Measurements from ENCODE around the gene TPK1.

- TF ChIP-seq ZBTB1 (tag by site-specific recombination; IDR thresholded peaks at IDR 0.05) = no peak
- TF ChIP-seq ZNF529 (tag by site-specific recombination; IDR thresholded peaks at IDR 0.05; ENCODE audit: insufficient replicate concordance) = no peak
- TF ChIP-seq ZNF394 (tag by site-specific recombination; IDR thresholded peaks at IDR 0.05; ENCODE audit: borderline replicate concordance) = no peak
- no peak for TF ChIP-seq KLF16 (tag by site-specific recombination; IDR thresholded peaks at IDR 0.05)
- TF ChIP-seq CTCF (tag by site-specific recombination; IDR thresholded peaks at IDR 0.05) = no peak
- no peak for TF ChIP-seq ZNF558 (tag by site-specific recombination; IDR thresholded peaks at IDR 0.05)
- no peak for TF ChIP-seq ZNF184 (tag by site-specific recombination; IDR thresholded peaks at IDR 0.05)
- no peak for TF ChIP-seq ZNF555 (tag by site-specific recombination; conservative IDR thresholded peaks at IDR 0.05)
- TF ChIP-seq ZNF692 (tag by site-specific recombination; IDR thresholded peaks at IDR 0.05) = no peak
- TF ChIP-seq ZNF530 (tag by site-specific recombination; IDR thresholded peaks at IDR 0.05; ENCODE audit: low read depth) = no peak
- TF ChIP-seq ZNF777 (tag by site-specific recombination; IDR thresholded peaks at IDR 0.05; ENCODE audit: borderline replicate concordance) = no peak
- no peak for TF ChIP-seq ZBTB7A (tag by site-specific recombination; IDR thresholded peaks at IDR 0.05; ENCODE audit: low read depth)
These were observed 58.6 kb downstream of the TPK1 start for GRCh38 chr7:144777005-144777839.

Measured in HEK293 (cell line).